GM12875 (cell line): ENCODE results near the gene CFAP43.

Experiments
- H3K4me3 ChIP-seq: one replicate; pipeline ENCODE4 v1.5.1; 2011; ENCODE audit warnings: low read depth, low read length, control low read depth
- TF ChIP-seq, protein P1 (sequence below): IDR thresholded peaks from 2 replicates; pipeline ENCODE4 v1.5.1; 2011; ENCODE audit warnings: low read depth, mild to moderate bottlenecking, control low read depth, inconsistent platforms, low read length, moderate library complexity, borderline replicate concordance; ENCODE audit not compliant: insufficient read depth

Gene CFAP43, protein sequence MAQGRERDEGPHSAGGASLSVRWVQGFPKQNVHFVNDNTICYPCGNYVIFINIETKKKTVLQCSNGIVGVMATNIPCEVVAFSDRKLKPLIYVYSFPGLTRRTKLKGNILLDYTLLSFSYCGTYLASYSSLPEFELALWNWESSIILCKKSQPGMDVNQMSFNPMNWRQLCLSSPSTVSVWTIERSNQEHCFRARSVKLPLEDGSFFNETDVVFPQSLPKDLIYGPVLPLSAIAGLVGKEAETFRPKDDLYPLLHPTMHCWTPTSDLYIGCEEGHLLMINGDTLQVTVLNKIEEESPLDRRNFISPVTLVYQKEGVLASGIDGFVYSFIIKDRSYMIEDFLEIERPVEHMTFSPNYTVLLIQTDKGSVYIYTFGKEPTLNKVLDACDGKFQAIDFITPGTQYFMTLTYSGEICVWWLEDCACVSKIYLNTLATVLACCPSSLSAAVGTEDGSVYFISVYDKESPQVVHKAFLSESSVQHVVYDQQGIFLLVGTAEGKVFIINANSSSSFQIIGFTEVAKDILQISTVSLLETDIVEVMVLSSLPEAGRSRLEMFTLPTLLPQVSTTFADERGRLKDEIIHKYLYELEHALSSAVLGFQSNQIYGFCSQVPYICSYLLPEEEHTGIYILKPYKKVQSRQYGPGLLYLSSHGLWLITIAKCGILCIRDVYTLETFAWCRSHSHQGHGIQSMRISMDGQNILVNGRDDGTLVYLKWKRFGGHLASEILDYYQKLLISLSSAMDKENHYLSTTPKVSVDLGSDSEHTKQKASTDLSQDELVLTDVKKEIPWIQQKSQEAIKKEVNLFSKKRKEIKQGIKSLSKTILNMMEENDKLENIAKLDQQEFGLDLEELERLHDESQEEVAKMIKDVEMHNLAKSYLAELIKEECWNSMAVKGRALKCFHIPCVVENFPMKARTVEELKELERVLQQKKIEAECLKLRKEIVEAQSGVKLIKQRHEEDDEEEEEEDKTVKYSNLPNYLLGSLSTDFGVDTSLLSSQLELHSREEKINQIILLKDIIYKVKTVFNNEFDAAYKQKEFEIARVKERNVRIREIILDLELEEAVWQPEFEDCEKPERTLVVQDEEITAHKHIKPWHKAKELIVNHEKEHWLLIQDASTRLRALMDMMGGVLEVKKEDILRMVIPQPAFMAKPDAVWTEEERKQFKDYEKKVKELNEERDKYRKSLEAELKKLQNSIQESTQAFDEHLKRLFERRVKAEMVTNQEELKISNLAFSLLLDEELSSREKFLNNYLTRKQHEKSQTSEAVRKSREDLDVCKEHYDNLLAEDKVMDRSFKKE (N-terminal part only)

DNA sequence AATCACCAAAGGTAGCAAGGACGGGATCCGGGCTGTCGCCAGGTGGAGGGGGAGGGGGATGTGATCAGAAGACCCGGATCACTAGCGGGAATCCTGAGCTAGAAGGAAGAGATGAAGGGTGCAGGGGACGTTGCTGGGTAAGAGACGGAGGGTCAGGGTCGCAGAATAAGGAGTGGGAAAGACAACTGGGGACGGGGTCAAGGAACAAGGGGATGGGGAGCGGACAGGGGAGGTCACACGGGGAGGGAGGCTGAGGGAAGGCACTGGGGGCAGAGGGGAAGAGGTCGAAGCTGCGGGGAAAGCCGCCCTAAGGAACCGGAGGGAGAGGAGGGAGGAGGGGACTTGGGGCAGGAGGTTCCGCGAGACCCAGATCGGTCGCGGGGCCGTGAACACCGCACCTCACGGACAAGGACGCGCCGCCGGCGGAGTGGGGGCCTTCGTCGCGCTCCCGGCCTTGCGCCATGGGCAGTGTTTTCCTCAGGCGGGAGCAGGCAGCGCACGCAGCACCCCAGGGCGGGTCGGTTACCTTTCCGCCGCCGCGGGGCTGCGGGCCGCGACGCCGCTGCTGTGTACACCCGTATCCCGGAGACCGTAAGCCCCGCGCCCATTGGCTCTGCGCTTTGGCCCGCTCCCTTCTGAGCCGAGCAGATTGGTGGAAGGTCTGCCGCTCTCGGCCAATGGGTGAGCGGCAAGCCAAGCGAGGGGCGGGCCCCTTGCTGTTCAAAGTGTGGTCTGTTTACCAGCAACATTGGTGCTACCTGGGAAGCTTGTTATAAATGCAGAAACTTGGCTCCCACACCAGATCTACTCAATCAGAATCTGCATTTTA is at the start of gene CFAP43:
CFAP43 (minus strand) TSS at position 581 of the 829 bp plus-strand sequence; CDS start at position 463, 118 bp downstream.
- TF ChIP-seq, protein P1, sequence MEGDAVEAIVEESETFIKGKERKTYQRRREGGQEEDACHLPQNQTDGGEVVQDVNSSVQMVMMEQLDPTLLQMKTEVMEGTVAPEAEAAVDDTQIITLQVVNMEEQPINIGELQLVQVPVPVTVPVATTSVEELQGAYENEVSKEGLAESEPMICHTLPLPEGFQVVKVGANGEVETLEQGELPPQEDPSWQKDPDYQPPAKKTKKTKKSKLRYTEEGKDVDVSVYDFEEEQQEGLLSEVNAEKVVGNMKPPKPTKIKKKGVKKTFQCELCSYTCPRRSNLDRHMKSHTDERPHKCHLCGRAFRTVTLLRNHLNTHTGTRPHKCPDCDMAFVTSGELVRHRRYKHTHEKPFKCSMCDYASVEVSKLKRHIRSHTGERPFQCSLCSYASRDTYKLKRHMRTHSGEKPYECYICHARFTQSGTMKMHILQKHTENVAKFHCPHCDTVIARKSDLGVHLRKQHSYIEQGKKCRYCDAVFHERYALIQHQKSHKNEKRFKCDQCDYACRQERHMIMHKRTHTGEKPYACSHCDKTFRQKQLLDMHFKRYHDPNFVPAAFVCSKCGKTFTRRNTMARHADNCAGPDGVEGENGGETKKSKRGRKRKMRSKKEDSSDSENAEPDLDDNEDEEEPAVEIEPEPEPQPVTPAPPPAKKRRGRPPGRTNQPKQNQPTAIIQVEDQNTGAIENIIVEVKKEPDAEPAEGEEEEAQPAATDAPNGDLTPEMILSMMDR = no peak
- H3K4me3 ChIP-seq = peak within 1 kb of the TSS; percentile 89

DNA sequence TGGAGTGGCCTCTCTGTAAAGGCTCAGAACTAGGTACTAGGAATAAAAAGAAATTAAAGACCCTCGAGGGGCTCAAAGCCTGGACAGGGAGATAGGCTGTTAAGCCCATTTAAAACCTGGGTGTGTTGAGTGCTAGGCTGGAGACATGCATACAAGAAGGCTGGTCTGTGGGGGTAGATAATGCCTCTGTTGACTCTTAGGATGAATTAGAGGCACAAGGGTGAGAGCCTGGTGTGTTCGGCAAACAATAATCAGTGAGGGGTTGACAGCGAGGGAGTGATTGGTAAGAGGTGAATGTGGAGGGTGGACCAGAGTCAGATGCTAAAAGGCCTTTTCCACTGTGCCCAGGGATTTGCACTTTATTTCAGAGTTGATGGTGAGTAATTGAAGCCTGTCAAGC is 49.5 kb upstream of the CFAP43 start:
- H3K4me3 ChIP-seq = no peak overlapping the region
- TF ChIP-seq, protein P1 = no peak

DNA sequence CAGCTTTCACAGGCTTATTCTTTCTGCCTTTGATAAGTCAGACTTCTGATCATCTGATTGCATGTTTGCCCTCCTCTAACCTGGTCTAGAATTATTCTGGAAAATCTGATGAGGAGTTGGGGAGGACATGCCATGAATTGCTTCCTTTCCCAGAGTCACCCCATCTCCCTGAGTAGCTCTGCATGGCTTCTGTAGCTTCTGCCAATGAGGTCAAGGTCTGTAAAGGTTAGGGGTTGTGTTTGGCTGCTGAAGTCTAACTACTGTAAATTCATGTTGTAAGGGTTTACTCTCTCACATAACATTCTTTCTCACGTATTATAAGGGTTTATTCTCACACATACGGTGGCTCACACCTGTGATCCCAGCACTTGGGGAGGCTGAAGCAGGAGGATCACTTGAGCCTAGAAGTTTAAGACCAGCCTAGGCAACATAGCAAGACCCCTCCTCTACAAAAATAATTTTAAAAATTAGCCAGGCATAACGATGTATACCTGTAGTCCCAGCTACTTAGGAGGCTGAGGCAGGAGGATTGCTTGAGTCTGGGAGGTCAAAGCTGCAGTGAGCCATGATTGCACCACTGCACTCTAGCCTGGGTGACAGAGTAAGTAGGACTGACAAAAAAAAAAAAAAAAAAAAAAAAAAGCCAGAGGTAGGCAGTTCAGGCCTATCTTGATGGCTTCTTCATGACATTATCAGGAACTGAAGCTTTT is 47.5 kb upstream of the CFAP43 start:
- TF ChIP-seq, protein P1 = no peak
- H3K4me3 ChIP-seq = no peak overlapping the region

DNA sequence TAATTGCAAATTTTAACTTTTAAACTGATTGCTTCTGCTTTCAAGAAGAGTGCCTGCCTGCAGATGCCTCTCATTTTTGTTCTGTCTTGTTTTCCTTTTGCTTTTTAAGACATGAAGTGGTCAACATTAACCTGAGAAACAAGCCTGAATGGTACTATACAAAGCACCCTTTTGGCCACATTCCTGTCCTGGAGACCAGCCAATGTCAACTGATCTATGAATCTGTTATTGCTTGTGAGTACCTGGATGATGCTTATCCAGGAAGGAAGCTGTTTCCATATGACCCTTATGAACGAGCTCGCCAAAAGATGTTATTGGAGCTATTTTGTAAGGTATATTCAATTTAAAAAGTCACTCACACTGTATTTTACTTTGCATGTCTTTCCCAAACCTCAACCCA is 45.6 kb upstream of the CFAP43 start:
- TF ChIP-seq, protein P1 = no peak
- H3K4me3 ChIP-seq = no peak overlapping the region

DNA sequence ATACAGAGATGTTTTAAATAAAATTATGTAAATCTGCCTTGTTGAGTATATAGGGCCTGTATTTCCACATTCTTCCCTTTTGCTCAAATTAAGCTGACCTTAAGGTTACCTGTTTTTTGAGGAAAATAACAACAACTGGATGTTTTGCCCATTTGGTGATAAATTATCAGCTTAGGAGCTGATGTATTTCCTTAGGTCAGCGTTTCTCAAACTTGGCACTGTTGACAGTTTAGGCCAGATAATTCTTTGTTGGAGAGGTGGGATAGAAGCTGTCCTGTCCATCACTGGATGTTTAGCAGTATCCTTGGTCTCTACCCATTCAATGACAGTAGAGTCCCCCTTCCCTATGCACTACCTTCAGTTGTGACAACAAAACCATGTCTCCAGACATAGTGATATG is 44.0 kb upstream of the CFAP43 start:
- no peak overlapping the region for H3K4me3 ChIP-seq
- TF ChIP-seq, protein P1 = no peak
